HG03175 (cell line): ENCODE data around the gene JDP2.
A peak's percentile ranks its signal among the peaks of the same experiment; 100 is the strongest.
"Not testable (repeated sequence)": the region's sequence is repeated elsewhere in the genome, so short reads cannot be mapped to it uniquely, and the experiment has no call there.

Experiments
- ATAC-seq: cut with Tn5 transposase; IDR thresholded peaks from one replicate; pipeline ENCODE4 v1.9.1; 2021; ENCODE audit warnings: mild to moderate bottlenecking, moderate library complexity; ENCODE audit not compliant: unreplicated experiment

Gene JDP2

GRCh38 chr14:75453817-75454434 lies 26.1 kb downstream of the JDP2 start:
- ATAC-seq: peak; percentile 52

- no peak for ATAC-seq
Measured at GRCh38 chr14:75454963-75455546, 27.2 kb downstream of the JDP2 start.

DNA sequence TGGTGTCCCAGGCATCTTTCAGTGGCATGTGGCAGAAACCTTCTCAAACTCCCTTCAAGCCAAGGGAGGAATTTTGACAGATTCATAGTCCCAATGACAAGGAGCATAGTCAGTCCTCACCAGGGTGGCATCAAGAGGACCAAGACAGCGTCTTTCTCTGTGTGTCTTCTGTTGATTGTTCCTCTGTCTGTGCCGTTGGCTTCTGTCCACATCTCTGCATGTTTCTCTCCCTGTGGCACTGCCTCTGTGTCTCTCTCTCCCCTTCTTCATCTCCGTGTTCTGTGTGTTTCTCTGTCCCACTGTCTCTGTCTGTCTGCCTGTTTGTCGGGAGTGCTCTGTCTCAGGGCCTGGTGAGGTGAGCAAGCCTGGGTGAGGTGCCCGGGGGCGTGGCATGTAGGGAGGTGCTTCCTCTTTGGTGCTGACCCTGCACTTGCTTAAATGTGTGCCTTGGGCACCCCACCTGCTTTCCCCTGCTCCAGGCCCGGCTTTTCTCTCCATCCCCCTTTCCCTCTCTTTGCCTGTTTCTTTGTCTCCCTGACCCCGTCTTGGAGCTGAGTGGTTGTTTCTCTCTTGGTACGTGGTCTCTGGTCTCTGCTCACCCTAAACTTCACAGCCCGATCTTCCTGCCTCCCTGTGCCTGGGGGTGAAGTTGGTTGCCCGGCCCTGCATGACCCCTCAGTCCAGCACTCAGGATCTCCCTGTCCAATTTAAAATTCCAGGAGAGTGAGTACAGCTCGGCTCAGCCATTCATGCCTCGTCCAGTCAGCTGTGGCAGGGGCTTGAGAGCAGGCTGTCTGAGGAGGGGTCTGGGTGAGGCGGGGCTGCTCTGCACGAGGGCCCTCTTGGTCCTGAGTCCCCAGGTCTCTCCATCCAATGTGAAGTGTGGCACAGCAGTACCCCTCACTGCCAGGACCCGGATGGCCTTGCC lies 28.5 kb downstream of the JDP2 start:
- ATAC-seq: no peak

DNA sequence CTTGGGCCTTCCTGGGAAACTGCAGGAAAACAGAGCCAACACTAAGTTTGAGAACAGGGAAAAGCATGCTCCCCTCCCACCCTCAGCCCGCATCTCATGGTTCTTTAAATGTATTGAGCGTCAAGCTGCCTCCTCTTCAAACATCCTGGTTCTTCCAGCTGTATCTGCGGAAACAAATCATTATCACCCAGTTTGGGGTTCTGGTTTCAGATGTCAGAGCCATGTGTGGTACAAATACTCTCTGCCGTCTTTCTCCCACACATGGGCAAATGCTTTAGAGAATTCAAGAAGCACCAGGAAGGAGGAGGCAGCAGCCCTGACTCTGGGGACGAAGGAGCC lies 29.1 kb downstream of the JDP2 start:
- no peak for ATAC-seq

- ATAC-seq: no peak
Measured at GRCh38 chr14:75457648-75458165, 29.9 kb downstream of the JDP2 start.

DNA sequence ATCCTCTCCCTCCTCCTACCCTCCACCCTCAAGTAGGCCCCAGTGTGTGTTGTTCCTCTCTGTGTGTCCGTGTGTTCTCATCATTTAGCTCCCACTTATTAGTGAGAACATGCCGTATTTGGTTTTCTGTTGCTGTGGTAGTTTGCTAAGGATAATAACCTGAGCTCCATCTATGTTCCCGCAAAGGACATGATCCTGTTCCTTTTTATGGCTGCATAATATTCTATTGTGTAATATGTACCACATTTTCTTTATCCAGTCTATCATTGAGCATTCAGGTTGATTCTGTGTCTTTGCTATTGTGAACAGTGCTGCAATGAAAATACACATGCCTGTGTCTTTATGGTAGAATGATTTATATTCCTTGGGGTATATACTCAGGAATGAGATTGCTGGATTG lies 30.5 kb downstream of the JDP2 start:
- no peak for ATAC-seq

DNA sequence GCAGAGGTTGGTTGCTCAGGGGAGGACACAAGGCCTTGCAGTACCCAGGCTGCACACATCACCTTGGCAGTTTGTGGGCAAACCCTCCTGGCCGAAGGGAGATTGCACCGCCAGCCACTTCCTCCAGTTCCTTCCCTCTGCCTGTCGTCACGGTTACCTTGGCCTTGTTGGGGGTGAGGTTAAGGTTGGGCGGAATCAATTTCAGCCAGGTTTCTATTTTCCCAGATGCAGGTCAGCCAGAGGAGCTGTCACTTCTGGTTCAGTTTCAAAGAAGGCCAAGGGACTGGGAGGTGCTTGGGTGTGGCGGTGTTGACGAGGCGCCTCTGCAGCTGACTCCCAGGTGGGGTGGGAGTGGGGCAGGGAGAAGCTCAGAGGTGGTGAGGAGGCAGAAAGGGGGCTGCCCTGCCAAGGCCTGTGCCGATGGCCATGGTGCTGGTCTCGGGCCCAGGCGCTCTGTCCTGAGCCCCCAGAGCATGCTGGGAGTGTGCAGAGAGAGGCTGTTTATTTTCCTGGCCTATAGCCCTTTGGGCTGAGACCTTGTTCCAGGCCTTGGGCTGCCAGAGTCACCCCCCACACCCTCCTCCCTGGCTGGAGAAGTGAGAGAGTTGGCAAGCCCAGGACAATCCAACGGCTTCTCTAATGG lies 31.4 kb downstream of the JDP2 start:
- no peak for ATAC-seq

GRCh38 chr14:75459791-75460190 lies 32.0 kb downstream of the JDP2 start:
- no peak for ATAC-seq

- no peak for ATAC-seq
Measured at GRCh38 chr14:75460394-75460793, 32.6 kb downstream of the JDP2 start.

- ATAC-seq: no peak
Measured at GRCh38 chr14:75461303-75461702, 33.5 kb downstream of the JDP2 start.

GRCh38 chr14:75461755-75462349 lies 34.0 kb downstream of the JDP2 start:
- no peak for ATAC-seq

- no peak for ATAC-seq
Measured at GRCh38 chr14:75464626-75465025, 36.8 kb downstream of the JDP2 start.

GRCh38 chr14:75467763-75468162 lies 39.9 kb downstream of the JDP2 start:
- no peak for ATAC-seq

DNA sequence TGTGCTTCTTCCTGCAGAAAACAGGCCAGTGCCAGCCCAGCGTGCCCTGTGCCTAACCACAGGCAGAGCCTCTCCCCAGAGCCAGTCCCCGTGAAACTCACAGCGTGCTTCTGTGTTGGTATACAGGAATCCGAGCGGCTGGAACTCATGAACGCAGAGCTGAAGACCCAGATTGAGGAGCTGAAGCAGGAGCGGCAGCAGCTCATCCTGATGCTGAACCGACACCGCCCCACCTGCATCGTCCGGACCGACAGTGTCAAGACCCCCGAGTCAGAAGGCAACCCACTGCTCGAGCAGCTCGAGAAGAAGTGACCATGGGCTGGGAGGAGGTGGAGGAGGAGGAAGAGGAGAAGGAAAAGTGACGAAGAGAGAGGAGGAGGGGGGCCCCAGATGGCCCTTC lies 41.3 kb downstream of the JDP2 start:
- ATAC-seq: no peak

DNA sequence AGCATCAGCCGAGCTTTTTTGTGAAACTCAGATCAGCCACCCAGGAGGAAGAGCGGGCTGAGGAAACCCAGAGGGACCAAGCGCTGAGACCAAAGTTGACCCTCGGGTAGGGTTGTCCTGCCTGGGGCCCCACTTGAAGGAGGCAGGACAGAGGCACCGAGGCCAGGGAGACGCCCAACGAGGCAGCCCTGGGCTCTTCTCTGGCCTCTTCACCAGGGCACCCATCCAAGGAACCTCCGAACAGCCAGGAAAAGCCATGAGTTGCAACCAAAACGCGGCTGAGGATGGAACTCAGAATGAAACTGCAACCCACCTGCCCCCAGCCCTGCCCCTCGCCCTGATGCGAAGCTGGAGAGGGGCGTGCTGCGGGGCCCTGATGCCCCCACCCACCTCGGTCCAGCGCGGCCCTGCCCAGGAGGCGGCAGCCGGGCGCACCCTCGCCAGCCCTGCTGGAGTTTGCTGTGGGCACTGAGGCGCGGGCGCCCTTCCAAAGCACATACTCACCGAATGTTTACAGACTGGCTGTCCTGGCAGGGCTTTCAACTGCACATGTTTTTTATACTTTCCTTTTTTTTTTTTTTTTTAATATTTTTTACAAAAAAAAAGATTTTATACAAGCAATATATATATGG lies 41.9 kb downstream of the JDP2 start:
- no peak for ATAC-seq

GRCh38 chr14:75470238-75470797 lies 42.5 kb downstream of the JDP2 start:
- ATAC-seq: no peak

DNA sequence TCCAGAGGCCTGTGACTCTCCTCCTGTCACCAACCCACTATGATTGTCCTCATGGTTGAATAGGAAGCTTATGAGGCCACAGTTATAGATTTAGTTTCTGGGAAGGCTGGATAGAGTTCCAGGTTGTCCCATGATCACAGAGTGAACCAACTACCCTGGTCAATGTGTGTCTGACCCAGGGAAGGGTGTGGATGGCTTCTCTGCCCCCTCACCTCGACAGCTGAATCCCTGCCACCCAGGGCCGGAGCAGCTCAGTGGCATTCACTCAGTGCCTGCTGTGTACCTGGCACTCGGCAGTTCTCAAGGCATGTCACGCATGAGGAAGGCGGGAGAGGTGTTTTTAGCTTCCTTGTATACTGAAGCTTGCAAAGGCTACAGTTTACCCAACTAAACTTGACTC lies 43.2 kb downstream of the JDP2 start:
- ATAC-seq: no peak

- not testable (repeated sequence) for ATAC-seq
Measured at GRCh38 chr14:75474127-75474526, 46.3 kb downstream of the JDP2 start.

DNA sequence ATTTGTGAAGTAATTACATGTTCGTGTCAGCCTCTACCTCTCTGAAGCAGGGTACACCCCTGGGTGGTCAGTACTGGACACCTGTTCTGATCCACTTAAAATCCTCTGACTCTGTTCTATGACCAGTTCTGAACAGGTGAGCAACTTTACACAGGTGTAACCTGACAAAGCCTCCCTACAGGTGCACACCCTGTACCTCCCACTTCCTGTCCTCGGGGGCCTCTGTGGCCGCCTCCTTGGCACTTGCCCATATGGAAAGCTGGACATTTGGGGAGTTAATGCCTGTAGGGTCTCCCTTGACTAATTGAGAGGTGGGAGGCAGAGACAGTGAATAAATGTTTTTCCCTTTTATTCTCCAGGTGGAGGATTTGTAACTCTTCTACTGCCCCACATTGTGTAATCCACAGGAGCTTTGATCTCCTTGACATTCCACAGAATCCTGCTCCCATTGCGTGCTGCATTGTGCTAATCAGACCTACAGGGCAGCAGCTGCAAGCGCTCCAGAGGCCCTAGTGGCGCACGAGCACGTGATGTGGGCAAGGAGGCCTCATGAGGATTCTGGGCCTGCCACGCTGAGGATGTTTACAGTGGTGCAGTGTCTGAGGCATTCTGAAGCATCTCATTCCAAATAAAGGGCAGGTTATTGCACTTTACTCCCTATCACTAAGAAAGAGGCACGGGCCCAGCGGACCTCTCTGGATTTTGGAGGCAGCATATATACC lies 48.6 kb downstream of the JDP2 start:
- ATAC-seq: no peak

DNA sequence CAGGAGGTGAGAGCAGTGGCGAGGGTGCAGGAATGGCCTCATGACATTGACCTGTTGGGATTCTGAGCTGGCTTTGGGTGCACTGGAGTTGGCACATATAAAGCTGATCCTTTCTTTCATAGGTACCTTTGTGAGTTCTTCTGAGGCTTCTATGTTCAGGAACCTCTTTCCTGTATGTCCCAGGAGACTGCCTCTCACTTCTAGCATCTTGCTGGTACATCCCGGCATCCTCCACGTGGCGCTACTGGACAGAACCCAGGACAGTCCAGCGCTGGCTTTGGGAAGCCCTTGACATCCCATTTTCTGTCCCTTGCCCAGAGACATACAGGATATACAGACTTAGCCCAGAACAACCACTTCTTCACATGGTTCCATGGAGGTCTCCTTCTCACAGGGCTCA lies 50.1 kb downstream of the JDP2 start:
- no peak for ATAC-seq
